GM19455 (cell line): Measurements from ENCODE around the gene P3H4.

Experiments
- ATAC-seq: cut with Tn5 transposase; IDR thresholded peaks from one replicate; pipeline ENCODE4 v1.9.1; 2021; ENCODE audit not compliant: unreplicated experiment

P3H4 gene

GRCh38 chr17:41772586-41773189 is 39.1 kb downstream of the P3H4 start:
- ATAC-seq: no peak

- no peak for ATAC-seq
These were observed 39.5 kb downstream of the P3H4 start for GRCh38 chr17:41772218-41772585.

- ATAC-seq: no peak
These were observed 40.2 kb downstream of the P3H4 start for GRCh38 chr17:41771389-41772206.

GRCh38 chr17:41769985-41770384 is 41.8 kb downstream of the P3H4 start:
- no peak for ATAC-seq

GRCh38 chr17:41769346-41769862 is 42.3 kb downstream of the P3H4 start:
- ATAC-seq: no peak

DNA sequence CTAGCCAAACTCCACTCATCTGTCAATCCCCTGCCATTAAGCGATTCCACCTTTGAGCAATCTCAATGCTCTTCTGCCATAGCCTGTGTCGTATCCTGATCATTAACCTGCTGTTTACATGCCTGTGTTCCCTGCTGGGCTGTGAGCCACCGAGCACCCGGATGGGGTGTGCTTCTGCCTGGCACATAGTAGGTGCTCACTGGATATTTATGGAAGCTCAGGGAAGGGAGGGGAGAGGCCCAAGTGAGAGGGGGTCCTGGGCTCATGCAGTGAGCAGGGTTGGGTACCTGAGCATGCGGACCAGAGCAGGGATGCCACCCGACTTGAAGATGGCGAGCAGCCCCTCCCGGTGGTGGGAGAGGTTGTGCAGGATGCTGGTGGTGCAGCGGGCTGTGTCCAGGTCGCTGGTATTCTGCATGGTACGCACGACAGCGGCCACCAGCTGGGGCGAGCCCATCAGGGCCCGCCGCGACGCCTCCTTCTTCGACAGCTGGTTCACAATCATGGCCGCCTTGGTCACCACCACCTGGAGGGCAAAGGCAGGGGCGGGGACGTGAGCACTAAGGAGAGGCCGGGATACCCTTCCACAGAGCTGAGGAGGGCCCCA is 43.0 kb downstream of the P3H4 start:
- ATAC-seq: no peak

DNA sequence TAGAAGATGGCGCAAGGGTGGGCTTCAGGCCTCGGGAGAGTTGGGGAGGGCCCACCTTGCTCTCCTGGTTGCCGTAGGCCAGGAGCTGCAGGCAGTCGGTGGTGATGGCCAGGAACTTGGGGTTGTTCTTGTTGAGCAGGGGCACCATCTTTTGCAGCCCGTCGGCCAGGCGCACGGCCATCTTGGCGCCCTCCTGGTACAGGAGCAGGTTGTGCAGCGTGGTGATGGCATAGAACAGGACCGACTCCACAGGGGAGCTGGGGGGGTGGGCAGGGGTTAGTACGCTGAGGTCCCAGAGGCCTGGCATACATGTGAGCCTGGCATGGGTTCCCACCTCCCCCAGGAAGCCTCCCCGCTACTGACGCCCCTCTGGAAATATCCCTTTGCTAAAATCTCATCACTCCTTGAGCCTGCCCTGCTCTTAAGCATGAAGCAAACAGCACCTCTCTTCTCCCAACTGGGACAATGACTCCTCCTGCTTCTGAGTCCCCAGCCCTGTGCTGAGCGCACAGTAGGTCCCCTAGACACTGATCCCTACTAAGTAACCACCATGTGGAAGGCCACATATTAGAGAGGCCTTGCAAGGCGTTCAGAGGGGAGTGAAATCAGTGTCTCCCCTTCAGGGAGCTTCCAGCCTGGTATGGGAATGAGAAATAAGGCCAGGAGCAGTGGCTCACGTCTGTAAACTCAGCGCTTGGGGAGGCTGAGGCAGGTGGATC is 44.3 kb downstream of the P3H4 start:
- ATAC-seq: no peak

DNA sequence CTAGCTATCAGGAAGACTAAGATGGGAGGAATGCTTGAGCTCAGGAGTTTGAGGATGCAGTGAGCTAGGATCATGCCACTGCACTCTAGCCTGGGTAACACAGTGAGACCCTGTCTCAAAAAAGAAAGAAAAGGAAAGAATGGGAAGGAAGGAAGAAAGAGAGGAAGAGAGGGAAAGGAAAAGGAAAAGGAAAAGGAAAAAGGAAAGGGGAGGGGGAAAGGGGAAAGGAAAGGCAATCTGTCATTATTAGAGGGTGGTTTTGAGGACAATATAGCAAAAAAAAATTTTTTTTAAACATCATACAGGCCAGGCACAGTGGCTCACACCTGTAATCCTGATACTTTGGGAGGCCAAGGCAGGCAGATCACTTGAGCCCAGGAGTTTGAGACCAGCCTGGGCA is 45.6 kb downstream of the P3H4 start:
- no peak for ATAC-seq

- no peak for ATAC-seq
These were observed 48.4 kb downstream of the P3H4 start for GRCh38 chr17:41763327-41763726.

DNA sequence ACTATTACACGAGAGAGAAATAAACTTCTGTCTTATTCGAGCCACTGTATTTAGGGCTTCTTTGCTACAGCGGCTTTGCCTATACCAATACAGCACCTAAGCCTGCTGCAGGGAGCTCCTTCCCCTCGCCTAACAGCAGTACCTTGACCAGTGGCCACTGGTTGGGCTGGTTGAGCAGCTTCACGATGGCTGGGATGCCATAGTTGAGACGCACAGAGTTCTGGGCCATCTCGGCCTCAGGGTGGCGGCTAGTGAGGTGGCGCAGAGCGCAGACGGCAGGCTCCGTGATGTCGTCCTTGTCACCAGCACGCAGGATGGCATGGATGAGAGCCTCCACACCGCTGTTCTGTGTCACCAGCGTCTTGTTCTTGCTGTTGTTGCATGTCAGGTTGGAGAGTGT is 48.9 kb downstream of the P3H4 start:
- ATAC-seq: no peak

DNA sequence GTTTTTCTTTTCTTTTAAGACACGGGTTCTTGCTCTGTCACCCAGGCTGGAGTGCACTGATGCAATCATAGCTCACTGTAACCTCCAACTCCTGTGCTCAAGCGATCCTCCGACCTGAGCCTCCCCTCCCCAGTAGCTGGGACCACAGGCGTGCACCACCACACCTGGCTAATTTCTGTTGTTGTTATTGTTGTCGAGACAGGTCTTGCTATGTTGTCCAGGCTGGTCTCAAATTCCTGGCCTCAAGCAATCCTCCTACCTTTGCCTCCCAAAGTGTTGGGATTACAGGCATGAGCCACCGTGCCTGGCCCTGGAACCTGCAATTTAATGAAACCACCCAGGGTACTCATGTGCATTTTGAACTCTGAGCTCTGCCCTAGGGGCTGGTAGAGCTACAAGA is 49.4 kb downstream of the P3H4 start:
- ATAC-seq: no peak

DNA sequence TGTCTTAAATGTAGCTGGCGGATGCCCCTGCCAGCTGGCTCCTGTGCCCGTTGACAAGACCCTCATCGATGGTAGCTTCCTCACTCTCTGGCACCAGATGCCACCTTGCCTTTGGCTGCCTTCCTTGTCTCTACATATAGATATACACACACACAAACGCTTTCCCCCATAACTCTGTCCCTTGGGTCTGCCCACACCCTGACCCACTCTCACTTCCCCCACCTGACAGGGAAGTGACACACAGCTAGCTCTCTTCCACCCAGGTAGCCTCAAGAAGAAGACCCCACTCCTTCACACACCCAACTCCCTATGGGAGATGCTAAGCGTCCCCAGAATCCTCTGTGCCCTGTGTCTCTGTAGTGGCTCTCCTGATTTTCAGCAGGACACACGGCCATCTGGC is 50.9 kb downstream of the P3H4 start:
- ATAC-seq: no peak

DNA sequence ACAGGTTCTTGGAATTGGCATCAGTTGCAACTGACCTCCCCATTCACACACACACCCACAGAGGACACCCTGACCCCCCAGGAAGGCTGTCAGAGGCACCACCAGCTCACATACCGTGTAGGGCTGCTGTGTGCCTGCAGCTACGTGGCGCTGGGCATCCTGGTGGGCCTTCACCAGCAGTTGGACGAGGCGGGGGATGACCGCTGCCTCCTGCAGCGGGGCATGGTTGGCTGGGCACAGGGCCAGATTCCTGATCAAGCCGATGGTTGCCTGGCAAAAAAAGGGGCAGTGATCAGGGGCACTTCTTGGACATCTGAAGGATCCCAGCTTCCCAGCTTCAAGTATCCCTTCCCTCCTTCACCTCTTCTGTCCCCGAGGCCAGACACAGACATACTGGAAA is 53.1 kb downstream of the P3H4 start:
- no peak for ATAC-seq

DNA sequence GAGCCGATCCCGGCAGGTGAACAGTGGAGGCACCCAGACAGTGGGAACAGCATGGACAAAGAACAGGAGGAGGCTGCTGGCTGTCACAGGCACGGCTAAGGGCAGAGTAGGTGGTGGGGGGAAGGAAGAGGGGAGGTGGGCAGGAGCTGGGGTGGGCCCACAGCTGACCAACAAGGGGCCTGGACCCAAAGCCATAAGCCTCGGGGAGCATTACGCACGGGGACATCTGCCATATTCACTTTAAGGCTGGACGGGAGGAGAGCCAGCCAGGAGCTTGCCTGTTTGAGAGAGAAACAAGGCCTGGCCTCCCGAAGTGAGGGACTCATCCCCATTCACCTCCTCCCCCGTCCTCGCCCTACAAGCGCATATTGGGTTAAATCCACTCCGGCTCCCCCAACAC is 57.7 kb downstream of the P3H4 start:
- ATAC-seq: no peak
